Osteoblast (primary cell): Measurements from ENCODE around the gene KCNG1. TPM values are rescaled to one million over a fixed set of nuclear protein-coding genes. Genes with fewer than 3 reads are reported as not detected.

ENCODE experiments used
- DNase-seq: peaks from one replicate; pipeline ENCODE4 v3.0.0; 2011; ENCODE audit warnings: low spot score, mixed read lengths; ENCODE audit not compliant: insufficient read length; ENCODE audit errors: missing footprints
- H2AFZ ChIP-seq: 2 replicates; pipeline ENCODE4 v1.6.0; 2011; ENCODE audit warnings: mild to moderate bottlenecking, low read length
- H3K27ac ChIP-seq: 2 replicates; pipeline ENCODE4 v1.5.1; 2011; ENCODE audit warnings: mild to moderate bottlenecking, low read depth, low read length, moderate library complexity
- H3K27me3 ChIP-seq: 2 replicates; pipeline ENCODE4 v1.6.0; 2012; ENCODE audit warnings: mild to moderate bottlenecking, control low read depth, inconsistent platforms, low read length, moderate library complexity; ENCODE audit not compliant: insufficient read depth
- H3K36me3 ChIP-seq: 2 replicates; pipeline ENCODE4 v1.5.1; 2011; ENCODE audit warnings: mild to moderate bottlenecking, low read length, control low read depth, moderate library complexity; ENCODE audit not compliant: insufficient read depth
- H3K4me1 ChIP-seq: 2 replicates; pipeline ENCODE4 v1.5.1; 2011; ENCODE audit warnings: mild to moderate bottlenecking, low read length, control low read depth, moderate library complexity; ENCODE audit not compliant: insufficient read depth
- H3K4me2 ChIP-seq: 2 replicates; pipeline ENCODE4 v1.6.0; 2011; ENCODE audit warnings: mild to moderate bottlenecking, low read length; ENCODE audit not compliant: insufficient read depth
- H3K4me3 ChIP-seq: fragments of 200-600 bp; sonication (generic); 3 replicates; pipeline ENCODE4 v1.5.1; 2012; ENCODE audit warnings: mild to moderate bottlenecking, low read length, inconsistent platforms; ENCODE audit not compliant: insufficient read depth
- H3K79me2 ChIP-seq: 2 replicates; pipeline ENCODE4 v1.6.0; 2012; ENCODE audit warnings: mild to moderate bottlenecking, low read length, control low read depth, inconsistent platforms; ENCODE audit not compliant: insufficient read depth
- H3K9me3 ChIP-seq: 2 replicates; pipeline ENCODE4 v1.5.1; 2011; ENCODE audit warnings: low read depth, low read length, control low read depth
- H4K20me1 ChIP-seq: 2 replicates; pipeline ENCODE4 v1.6.0; 2012; ENCODE audit warnings: mild to moderate bottlenecking, low read length, control low read depth; ENCODE audit not compliant: insufficient read depth
- CTCF ChIP-seq: IDR thresholded peaks from 2 replicates; pipeline ENCODE4 v1.5.1; 2011; ENCODE audit warnings: mild to moderate bottlenecking, low read depth, low read length, moderate library complexity; ENCODE audit errors: extremely low read depth
- total RNA-seq: library from RNA; depleted of rRNA; stranded (reverse); fragments of >200 nt; gene quantifications from 2 replicates; pipeline ENCODE4 v1.2.3, GENCODE V29; 2012

KCNG1 gene
- total RNA-seq, 1 donor: 16.3 TPM

GRCh38 chr20:51014797-51015722, 7.8 kb downstream of the KCNG1 start:
- TF ChIP-seq CTCF: peak; percentile 90
- Histone ChIP-seq H3K4me2 (no peak overlapping the region), H3K4me1 (peaks cover 11% of the 10 kb centered on the region), H3K27ac (no peak overlapping the region), H3K4me3 (no peak overlapping the region), H3K36me3 (no peaks in the 10 kb centered on the region), H3K27me3 (no peaks in the 10 kb centered on the region), H2AFZ (no peak overlapping the region), H3K9me3 (no peaks in the 10 kb centered on the region), H3K79me2 (no peaks in the 10 kb centered on the region), H4K20me1 (peaks cover 6% of the 10 kb centered on the region)
- DNase-seq: peak; percentile 97

GRCh38 chr20:51013577-51014330, 9.2 kb downstream of the KCNG1 start:
- no peak overlapping the region for H3K27ac ChIP-seq
- no peaks in the 10 kb centered on the region for H3K9me3 ChIP-seq
- no peak for TF ChIP-seq CTCF
- no peak for DNase-seq
- H3K4me3 ChIP-seq: no peak overlapping the region
- H3K27me3 ChIP-seq: no peaks in the 10 kb centered on the region
- no peaks in the 10 kb centered on the region for H3K79me2 ChIP-seq
- H4K20me1 ChIP-seq: peaks cover 6% of the 10 kb centered on the region
- H3K36me3 ChIP-seq: peaks cover 8% of the 10 kb centered on the region
- peaks cover 11% of the 10 kb centered on the region for H3K4me1 ChIP-seq
- no peak overlapping the region for H3K4me2 ChIP-seq
- H2AFZ ChIP-seq: no peak overlapping the region

DNA sequence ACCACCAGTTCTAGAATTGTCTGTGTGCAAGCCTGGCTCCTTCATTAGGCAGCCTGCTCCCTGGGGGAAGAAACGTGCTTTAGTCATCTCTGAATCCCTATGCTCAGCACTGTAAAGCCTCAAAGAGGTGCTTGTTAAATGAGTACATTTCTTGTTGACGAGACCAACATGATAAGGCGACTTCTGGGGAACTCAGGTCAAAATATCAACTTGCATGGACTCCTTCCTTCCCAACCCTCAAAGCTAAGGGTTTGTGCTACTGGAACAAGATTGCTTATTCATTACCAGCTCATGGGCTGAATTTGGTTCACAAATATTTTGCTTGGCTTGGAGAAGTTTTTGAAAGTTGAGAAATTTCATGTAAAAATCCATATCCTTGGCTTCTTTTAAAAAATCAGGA, 10.6 kb downstream of the KCNG1 start:
- Histone ChIP-seq H3K27me3 (no peaks in the 10 kb centered on the region), H3K36me3 (peaks cover 8% of the 10 kb centered on the region), H3K79me2 (no peaks in the 10 kb centered on the region), H3K9me3 (no peaks in the 10 kb centered on the region), H3K27ac (peak overlapping the region; percentile 30), H2AFZ (peak overlapping the region; percentile 43), H4K20me1 (peaks cover 6% of the 10 kb centered on the region), H3K4me2 (peak overlapping the region; percentile 64), H3K4me1 (peaks cover 11% of the 10 kb centered on the region), H3K4me3 (peak overlapping the region; percentile 18)
- TF ChIP-seq CTCF: no peak
- DNase-seq: peak; percentile 87

DNA sequence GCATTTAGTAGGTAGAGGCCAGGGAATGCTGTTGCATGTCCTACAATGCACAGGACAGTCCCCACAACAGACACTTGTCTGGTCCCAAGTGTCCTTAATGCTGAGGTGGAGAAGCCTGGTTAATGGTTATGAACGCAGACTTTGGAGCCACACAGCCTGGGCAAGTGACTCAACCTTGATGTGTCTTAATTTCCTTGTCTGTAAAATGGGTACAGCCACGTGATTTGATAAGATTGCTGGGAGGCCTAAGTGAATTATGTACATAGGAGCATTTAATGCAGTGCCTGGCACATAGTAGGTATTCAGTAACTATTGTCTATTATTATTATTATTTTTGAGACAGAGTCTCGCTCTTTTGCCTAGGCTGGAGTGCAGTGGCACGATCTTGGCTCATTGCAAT, 11.4 kb downstream of the KCNG1 start:
- Histone ChIP-seq H3K4me1 (peaks cover 11% of the 10 kb centered on the region), H4K20me1 (peaks cover 6% of the 10 kb centered on the region), H3K79me2 (no peaks in the 10 kb centered on the region), H3K4me3 (no peak overlapping the region), H3K27me3 (no peaks in the 10 kb centered on the region), H2AFZ (no peak overlapping the region), H3K27ac (no peak overlapping the region), H3K36me3 (peaks cover 8% of the 10 kb centered on the region), H3K9me3 (no peaks in the 10 kb centered on the region), H3K4me2 (no peak overlapping the region)
- DNase-seq: peak; percentile 26
- no peak for TF ChIP-seq CTCF
